Measurements from ENCODE around the gene PCSK4. TPM values are rescaled to one million over a fixed set of nuclear protein-coding genes. Genes with fewer than 3 reads are reported as not detected.

The PCSK4 gene
- total RNA-seq, 1 experiment from 2014 or later = 9.9 TPM

DNA sequence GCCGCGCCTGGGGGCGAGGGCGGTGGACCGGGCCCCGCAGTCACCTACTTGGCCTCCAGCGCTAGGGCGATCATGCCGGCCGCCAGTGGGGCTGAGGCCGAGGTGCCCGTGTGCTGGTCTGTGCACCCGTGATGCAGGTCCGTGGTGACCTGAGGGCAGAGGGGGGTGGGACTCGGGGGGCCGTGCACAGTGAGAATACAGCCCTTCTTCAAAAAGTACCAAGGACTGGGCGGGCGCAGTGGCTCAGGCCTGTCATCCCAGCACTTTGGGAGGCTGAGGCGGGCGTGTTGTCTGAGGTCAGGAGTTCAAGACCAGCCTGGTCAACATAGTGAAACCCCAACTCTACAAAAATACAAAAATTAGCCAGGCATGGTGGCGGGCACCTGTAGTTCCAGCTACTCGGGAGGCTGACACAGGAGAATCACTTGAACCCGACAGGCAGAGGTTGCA is 6.1 kb downstream of the PCSK4 start:
- BruUV-seq (replicated peaks) = no TSS peak
- ATAC-seq = no peak
- no peak for DNase-seq (ENCODE audit: low read depth, low spot score)
- ChIA-PET POLR2A (no interaction called here), CTCF (no interaction called here)
- H3K27me3 ChIP-seq (ENCODE audit: control insufficient read depth, insufficient read depth, low read length) = no peaks in the 10 kb centered on the region
- no peak overlapping the region for H3K4me3 ChIP-seq (ENCODE audit: low read depth in 2 of 2, low read length in 2 of 2)
- no peaks in the 10 kb centered on the region for H3K4me1 ChIP-seq (ENCODE audit: control insufficient read depth, insufficient read depth, low read length)
- no peaks in the 10 kb centered on the region for H3K36me3 ChIP-seq (ENCODE audit: control insufficient read depth, insufficient read depth, low read length)
- TF ChIP-seq, protein P1, sequence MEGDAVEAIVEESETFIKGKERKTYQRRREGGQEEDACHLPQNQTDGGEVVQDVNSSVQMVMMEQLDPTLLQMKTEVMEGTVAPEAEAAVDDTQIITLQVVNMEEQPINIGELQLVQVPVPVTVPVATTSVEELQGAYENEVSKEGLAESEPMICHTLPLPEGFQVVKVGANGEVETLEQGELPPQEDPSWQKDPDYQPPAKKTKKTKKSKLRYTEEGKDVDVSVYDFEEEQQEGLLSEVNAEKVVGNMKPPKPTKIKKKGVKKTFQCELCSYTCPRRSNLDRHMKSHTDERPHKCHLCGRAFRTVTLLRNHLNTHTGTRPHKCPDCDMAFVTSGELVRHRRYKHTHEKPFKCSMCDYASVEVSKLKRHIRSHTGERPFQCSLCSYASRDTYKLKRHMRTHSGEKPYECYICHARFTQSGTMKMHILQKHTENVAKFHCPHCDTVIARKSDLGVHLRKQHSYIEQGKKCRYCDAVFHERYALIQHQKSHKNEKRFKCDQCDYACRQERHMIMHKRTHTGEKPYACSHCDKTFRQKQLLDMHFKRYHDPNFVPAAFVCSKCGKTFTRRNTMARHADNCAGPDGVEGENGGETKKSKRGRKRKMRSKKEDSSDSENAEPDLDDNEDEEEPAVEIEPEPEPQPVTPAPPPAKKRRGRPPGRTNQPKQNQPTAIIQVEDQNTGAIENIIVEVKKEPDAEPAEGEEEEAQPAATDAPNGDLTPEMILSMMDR (IDR thresholded peaks at IDR 0.05) = no peak
- TF ChIP-seq TCF7L2 (IDR thresholded peaks at IDR 0.05; ENCODE audit: low read depth, low read length) (no peak), SIN3A (IDR thresholded peaks at IDR 0.05; ENCODE audit: borderline replicate concordance, insufficient read depth, low read depth, low read length) (no peak), POLR2AphosphoS5 (IDR thresholded peaks at IDR 0.05; ENCODE audit: low read depth, low read length) (no peak)
- TF ChIP-seq, protein P2, sequence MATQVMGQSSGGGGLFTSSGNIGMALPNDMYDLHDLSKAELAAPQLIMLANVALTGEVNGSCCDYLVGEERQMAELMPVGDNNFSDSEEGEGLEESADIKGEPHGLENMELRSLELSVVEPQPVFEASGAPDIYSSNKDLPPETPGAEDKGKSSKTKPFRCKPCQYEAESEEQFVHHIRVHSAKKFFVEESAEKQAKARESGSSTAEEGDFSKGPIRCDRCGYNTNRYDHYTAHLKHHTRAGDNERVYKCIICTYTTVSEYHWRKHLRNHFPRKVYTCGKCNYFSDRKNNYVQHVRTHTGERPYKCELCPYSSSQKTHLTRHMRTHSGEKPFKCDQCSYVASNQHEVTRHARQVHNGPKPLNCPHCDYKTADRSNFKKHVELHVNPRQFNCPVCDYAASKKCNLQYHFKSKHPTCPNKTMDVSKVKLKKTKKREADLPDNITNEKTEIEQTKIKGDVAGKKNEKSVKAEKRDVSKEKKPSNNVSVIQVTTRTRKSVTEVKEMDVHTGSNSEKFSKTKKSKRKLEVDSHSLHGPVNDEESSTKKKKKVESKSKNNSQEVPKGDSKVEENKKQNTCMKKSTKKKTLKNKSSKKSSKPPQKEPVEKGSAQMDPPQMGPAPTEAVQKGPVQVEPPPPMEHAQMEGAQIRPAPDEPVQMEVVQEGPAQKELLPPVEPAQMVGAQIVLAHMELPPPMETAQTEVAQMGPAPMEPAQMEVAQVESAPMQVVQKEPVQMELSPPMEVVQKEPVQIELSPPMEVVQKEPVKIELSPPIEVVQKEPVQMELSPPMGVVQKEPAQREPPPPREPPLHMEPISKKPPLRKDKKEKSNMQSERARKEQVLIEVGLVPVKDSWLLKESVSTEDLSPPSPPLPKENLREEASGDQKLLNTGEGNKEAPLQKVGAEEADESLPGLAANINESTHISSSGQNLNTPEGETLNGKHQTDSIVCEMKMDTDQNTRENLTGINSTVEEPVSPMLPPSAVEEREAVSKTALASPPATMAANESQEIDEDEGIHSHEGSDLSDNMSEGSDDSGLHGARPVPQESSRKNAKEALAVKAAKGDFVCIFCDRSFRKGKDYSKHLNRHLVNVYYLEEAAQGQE (IDR thresholded peaks at IDR 0.05; ENCODE audit: insufficient read depth in 1 of 2, low read depth in 2 of 2, low read length in 1 of 2) = no peak
- intact Hi-C loops (cut with micrococcal nuclease; ENCODE audit: unreplicated experiment) (no loop called here), in situ Hi-C loops (cut with HindIII; ENCODE audit: low pct_unique_long_range_greater_than_20kb, low sequenced_read_pairs) (no loop called here)
- H3K9me3 ChIP-seq (ENCODE audit: control insufficient read depth, insufficient read depth, low read depth, low read length) = no peaks in the 10 kb centered on the region
- no peak overlapping the region for H3K27ac ChIP-seq (ENCODE audit: low read length)

DNA sequence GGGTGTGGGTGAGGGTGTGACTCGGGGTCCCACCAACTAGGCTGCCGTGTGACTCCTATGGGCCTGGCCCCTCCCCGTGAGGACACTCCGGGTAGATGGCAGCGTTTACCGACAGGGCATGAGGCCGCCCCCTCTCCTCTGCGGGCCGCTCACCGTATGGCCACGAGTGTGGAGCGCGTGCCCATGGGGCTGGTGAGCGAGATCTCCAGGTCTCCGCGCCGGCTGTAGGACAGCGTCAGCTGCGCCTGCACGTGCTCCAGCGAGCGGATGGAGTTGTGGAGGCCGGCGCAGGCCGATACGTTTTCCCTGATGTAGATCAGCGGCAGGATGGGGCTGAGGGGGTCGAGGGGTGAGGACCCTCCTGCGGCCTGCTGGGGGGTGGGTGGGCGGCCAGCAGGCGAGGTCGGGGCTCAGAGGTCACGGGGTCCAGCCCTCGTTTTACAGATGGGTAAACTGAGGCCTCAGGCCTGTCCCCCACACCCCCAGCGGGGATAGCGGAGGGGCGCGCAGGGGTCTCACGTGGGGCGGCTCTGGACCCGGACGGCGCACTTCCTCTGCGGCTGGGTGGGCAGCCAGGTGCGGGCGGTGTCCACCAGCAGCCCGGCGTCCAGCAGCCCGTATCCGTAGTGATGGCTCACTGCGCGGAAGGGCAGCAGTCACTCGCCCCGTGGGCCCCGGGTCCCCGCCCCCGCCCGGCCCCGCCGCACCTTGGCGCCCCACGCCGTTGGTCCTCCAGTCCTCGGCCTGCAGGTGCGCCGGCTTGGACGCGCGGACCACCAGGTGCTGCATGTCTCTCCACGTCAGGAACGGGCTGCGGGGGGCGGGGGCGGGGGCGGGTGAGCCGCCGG is 6.8 kb downstream of the PCSK4 start:
- in situ Hi-C loops (cut with HindIII; ENCODE audit: low pct_unique_long_range_greater_than_20kb, low sequenced_read_pairs) (no loop called here), intact Hi-C loops (cut with micrococcal nuclease; ENCODE audit: unreplicated experiment) (no loop called here)
- H3K4me1 ChIP-seq (ENCODE audit: control insufficient read depth, insufficient read depth, low read length) = no peaks in the 10 kb centered on the region
- TF ChIP-seq POLR2AphosphoS5 (IDR thresholded peaks at IDR 0.05; ENCODE audit: low read depth, low read length) = no peak
- no peak for TF ChIP-seq SIN3A (IDR thresholded peaks at IDR 0.05; ENCODE audit: borderline replicate concordance, insufficient read depth, low read depth, low read length)
- TF ChIP-seq, protein P2 (IDR thresholded peaks at IDR 0.05; ENCODE audit: insufficient read depth in 1 of 2, low read depth in 2 of 2, low read length in 1 of 2) = no peak
- TF ChIP-seq, protein P1 (IDR thresholded peaks at IDR 0.05) = no peak
- no peak for TF ChIP-seq TCF7L2 (IDR thresholded peaks at IDR 0.05; ENCODE audit: low read depth, low read length)
- no peaks in the 10 kb centered on the region for H3K27me3 ChIP-seq (ENCODE audit: control insufficient read depth, insufficient read depth, low read length)
- DNase-seq (ENCODE audit: low read depth, low spot score) (no peak), ATAC-seq (no peak)
- no peak overlapping the region for H3K4me3 ChIP-seq (ENCODE audit: low read depth in 2 of 2, low read length in 2 of 2)
- no TSS peak for BruUV-seq (replicated peaks)
- POLR2A ChIA-PET = no interaction called here
- no peak overlapping the region for H3K27ac ChIP-seq (ENCODE audit: low read length)
- no peaks in the 10 kb centered on the region; the same call in 1 of the 2 replicates for H3K36me3 ChIP-seq (ENCODE audit: control insufficient read depth, insufficient read depth, low read length)
- H3K9me3 ChIP-seq (ENCODE audit: control insufficient read depth, insufficient read depth, low read depth, low read length) = no peaks in the 10 kb centered on the region
- CTCF ChIA-PET = no interaction called here

Measured in Panc1 (cell line).